Gastroesophageal sphincter (tissue), 4 donors: ENCODE results near the gene PPP4R3A. TPM values are rescaled to one million over a fixed set of nuclear protein-coding genes. Genes with fewer than 3 reads are reported as not detected.
A peak's percentile ranks its signal among the peaks of the same experiment; 100 is the strongest.

Experiments
- ATAC-seq: fragments of 150-250 bp; one replicate; pipeline ENCODE4 v1.9.1; 2016; ENCODE audit warnings: mild to moderate bottlenecking, moderate library complexity
- H3K27ac ChIP-seq, 4 donors: fragments of 200-600 bp; sonication (generic) in 3 of 4; 1 replicate in 3 of 4; 2 replicates in 1 of 4; pipeline ENCODE4 v1.5.1; 2016 to 2019
- H3K27me3 ChIP-seq: fragments of 200-600 bp; sonication (generic); one replicate; pipeline ENCODE4 v1.5.1; 2019
- H3K36me3 ChIP-seq, 2 donors: fragments of 200-600 bp; sonication (generic); one replicate each; pipeline ENCODE4 v1.5.1; 2019; ENCODE audit warnings: control low read depth in 1 of 2
- H3K4me1 ChIP-seq, 3 donors: fragments of 200-600 bp; sonication (generic); 1 replicate in 2 of 3; 2 replicates in 1 of 3; pipeline ENCODE4 v1.5.1; 2016 to 2019; ENCODE audit warnings: control low read depth in 2 of 3
- H3K4me3 ChIP-seq, 2 donors: fragments of 200-600 bp; sonication (generic); one replicate each; pipeline ENCODE4 v1.5.1; 2019; ENCODE audit warnings: mild to moderate bottlenecking in 1 of 2, moderate library complexity in 1 of 2
- H3K9me3 ChIP-seq, 3 donors: fragments of 200-600 bp; sonication (generic); one replicate each; pipeline ENCODE4 v1.5.1; 2017 to 2019; ENCODE audit warnings: control low read depth in 2 of 3
- EP300 ChIP-seq: sonication (generic); formaldehyde crosslinking; IDR thresholded peaks from one replicate; pipeline ENCODE4 v1.6.1; 2017; ENCODE audit warnings: antibody characterized with exemption, mild to moderate bottlenecking
- POLR2A ChIP-seq, 2 donors: fragments of 450-650 bp; IDR thresholded peaks; one replicate each; pipeline ENCODE4 v1.6.1; 2017; ENCODE audit warnings: antibody characterized with exemption in 2 of 2, mild to moderate bottlenecking in 2 of 2, moderate library complexity in 1 of 2
- POLR2AphosphoS5 ChIP-seq: sonication (generic); formaldehyde crosslinking; IDR thresholded peaks from one replicate; pipeline ENCODE4 v1.6.1; 2017; ENCODE audit warnings: antibody characterized with exemption
- WGBS, 2 donors: methylation state at CpG; one replicate each; pipeline ENCODE4 v1.1.5; 2018; ENCODE audit warnings: low coverage in 1 of 2; 5-methylcytosine and 5-hydroxymethylcytosine counted together
- total RNA-seq, 4 donors: library from RNA; depleted of rRNA; stranded (reverse); fragments of >200 nt; gene quantifications; one replicate each; pipeline ENCODE4 v1.1.0, GENCODE V29; 2016
- TF ChIP-seq, protein P1 (sequence below), 4 experiments: fragments of 200-600 bp in 2 of 4; fragments of 450-650 bp in 2 of 4; sonication (generic) in 1 of 4; IDR thresholded peaks; one replicate each; pipeline ENCODE4 v1.5.1; 2017 to 2019; ENCODE audit warnings: antibody characterized with exemption in 4 of 4, mild to moderate bottlenecking in 2 of 4, moderate library complexity in 2 of 4

Gene PPP4R3A
- total RNA-seq, 4 donors from 2014 or later = 66.5 to 108 (median 77.4) TPM

DNA sequence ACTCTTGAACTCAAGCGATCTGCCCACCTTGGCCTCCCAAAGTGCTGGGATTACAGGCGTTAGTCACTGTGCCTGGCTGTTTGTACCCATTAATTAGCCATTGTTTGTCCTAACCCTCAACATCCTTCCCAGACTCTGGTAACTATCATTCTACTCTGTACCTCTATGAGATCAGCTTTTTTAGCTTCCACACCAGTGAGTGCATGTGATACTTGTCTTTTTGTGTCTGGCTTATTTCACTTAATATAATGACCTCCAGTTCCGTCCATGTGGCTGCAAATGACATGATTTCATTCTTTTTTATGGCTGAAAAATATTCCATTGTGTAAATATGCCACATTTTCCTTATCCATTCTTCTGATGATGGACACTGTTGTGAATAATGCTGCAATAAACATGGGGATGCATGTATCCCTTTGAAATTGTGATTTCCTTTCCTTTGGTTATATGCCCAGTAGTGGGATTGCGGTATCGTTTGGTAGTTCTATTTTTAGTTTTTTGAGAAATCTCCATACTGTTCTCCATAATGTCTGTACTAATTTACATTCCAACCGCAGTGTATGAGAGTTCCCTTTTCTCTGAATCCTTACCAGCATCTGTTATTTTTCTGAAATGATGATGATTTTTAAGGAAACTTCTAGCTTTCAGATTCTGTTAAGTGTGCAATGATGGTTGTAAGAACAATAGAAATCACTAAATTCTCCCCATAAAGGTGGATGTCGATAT, 6.7 kb upstream of the PPP4R3A start:
- TF ChIP-seq POLR2A (IDR thresholded peaks at IDR 0.05) (no peak), EP300 (no peak), POLR2AphosphoS5 (no peak)
- TF ChIP-seq, protein P1, sequence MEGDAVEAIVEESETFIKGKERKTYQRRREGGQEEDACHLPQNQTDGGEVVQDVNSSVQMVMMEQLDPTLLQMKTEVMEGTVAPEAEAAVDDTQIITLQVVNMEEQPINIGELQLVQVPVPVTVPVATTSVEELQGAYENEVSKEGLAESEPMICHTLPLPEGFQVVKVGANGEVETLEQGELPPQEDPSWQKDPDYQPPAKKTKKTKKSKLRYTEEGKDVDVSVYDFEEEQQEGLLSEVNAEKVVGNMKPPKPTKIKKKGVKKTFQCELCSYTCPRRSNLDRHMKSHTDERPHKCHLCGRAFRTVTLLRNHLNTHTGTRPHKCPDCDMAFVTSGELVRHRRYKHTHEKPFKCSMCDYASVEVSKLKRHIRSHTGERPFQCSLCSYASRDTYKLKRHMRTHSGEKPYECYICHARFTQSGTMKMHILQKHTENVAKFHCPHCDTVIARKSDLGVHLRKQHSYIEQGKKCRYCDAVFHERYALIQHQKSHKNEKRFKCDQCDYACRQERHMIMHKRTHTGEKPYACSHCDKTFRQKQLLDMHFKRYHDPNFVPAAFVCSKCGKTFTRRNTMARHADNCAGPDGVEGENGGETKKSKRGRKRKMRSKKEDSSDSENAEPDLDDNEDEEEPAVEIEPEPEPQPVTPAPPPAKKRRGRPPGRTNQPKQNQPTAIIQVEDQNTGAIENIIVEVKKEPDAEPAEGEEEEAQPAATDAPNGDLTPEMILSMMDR (IDR thresholded peaks at IDR 0.05) = no peak
- Histone ChIP-seq H3K27me3 (peaks cover 13% of the 10 kb centered on the region), H3K4me3 (no peak overlapping the region), H3K27ac (no peak overlapping the region), H3K36me3 (no peaks in the 10 kb centered on the region), H3K4me1 (no peaks in the 10 kb centered on the region), H3K9me3 (no peaks in the 10 kb centered on the region)
- ATAC-seq = no peak
- 40 to 48% methylated on average over 6 to 7 of the region's 7 CpGs for WGBS, 2 donors

DNA sequence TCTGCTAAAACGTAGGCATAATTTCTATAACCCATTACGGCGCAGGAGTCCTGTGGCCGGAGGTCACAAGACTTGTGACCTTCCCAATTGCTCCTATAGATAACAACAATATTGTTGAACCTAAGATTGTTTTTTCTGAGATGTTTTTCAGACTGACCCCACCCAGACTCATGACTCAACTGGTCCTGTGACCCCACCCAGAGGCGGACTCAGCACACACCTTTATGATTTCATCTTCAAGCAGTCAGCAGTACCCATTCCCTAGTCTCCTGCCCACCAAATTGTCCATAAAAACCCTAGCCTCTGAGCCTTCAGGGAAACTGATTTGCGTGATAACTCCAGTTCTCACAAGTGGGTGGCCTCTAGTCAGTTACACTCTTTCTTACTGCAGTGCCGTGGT, 5.9 kb upstream of the PPP4R3A start:
- Histone ChIP-seq H3K36me3 (no peaks in the 10 kb centered on the region), H3K27ac (no peak overlapping the region), H3K9me3 (no peaks in the 10 kb centered on the region), H3K27me3 (peaks cover 13% of the 10 kb centered on the region), H3K4me1 (peaks cover 0 to 6% (median 2%) of the 10 kb centered on the region in 3 donors), H3K4me3 (no peak overlapping the region)
- 66 to 76% methylated on average over 6 to 7 of the region's 7 CpGs for WGBS, 2 donors
- no peak for TF ChIP-seq POLR2A (IDR thresholded peaks at IDR 0.05)
- no peak for TF ChIP-seq EP300
- TF ChIP-seq POLR2AphosphoS5 = no peak
- TF ChIP-seq, protein P1 (IDR thresholded peaks at IDR 0.05) = no peak
- ATAC-seq = no peak

DNA sequence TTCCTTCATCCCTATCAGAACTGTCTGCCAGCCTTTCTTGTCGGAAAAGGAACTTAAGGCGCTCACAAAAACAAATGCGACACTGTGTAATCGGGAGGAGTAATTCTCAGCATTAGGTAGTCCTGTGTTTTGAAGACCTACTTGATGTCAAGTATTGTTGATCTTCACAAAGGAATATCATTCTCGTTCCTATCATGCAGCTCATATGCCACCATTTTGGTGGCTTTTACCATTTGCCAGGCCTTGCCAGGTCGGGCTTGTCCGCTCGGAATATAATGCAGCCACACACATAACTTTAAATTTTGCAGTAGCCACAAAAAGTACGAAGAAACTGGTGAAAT, 903 bp upstream of the PPP4R3A start:
- TF ChIP-seq, protein P1 (IDR thresholded peaks at IDR 0.05) = no peak
- TF ChIP-seq POLR2AphosphoS5 = no peak
- no peak for TF ChIP-seq POLR2A (IDR thresholded peaks at IDR 0.05)
- no peak for TF ChIP-seq EP300
- H3K9me3 ChIP-seq = no peaks in the 10 kb centered on the region
- peak overlapping the region; percentile 70 to 97 for H3K4me3 ChIP-seq
- H3K27ac ChIP-seq = peak overlapping the region; percentile 95 to 99 (median 99)
- no peak for ATAC-seq
- 35 to 38% methylated on average over 5 to 9 of the region's 9 CpGs for WGBS, 2 donors
- H3K36me3 ChIP-seq = peaks cover 0 to 6% of the 10 kb centered on the region in 2 donors
- H3K27me3 ChIP-seq = no peaks in the 10 kb centered on the region
- peaks cover 0 to 34% (median 10%) of the 10 kb centered on the region in 3 donors for H3K4me1 ChIP-seq

DNA sequence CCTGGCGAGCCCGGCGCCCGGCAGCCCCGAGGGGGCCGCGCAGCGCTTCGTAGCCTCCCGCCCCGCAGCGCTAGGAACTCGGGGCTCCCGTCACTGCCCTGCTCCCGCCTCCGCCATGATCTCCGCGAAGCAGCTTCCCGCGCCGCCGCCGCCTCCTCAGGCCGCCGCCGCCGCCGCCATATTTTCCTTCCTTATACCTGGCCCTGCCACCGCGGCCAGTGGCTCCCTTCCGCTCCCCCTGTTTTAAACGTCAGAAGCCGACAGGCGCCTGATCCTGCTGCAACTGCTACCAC, 286 bp downstream of the PPP4R3A start:
- Histone ChIP-seq H3K4me3 (peak overlapping the region; percentile 70 to 97), H3K36me3 (peaks cover 0 to 9% of the 10 kb centered on the region in 2 donors), H3K4me1 (peaks cover 0 to 45% (median 15%) of the 10 kb centered on the region in 3 donors), H3K27me3 (no peaks in the 10 kb centered on the region), H3K27ac (peak overlapping the region; percentile 95 to 99 (median 99)), H3K9me3 (no peaks in the 10 kb centered on the region)
- peak; percentile 27 for ATAC-seq
- WGBS, 2 donors = no CpG with 5 or more reads among the region's 34 CpGs
- TF ChIP-seq, protein P1 (IDR thresholded peaks at IDR 0.05) = no peak
- no peak for TF ChIP-seq POLR2AphosphoS5
- TF ChIP-seq POLR2A (IDR thresholded peaks at IDR 0.05) = no peak
- TF ChIP-seq EP300 = no peak
